HG03520 (cell line): Measurements from ENCODE around the gene ZNF28.
"Not testable (repeated sequence)": the region's sequence is repeated elsewhere in the genome, so short reads cannot be mapped to it uniquely, and the experiment has no call there.

Experiments
- ATAC-seq: cut with Tn5 transposase; IDR thresholded peaks from one replicate; pipeline ENCODE4 v1.9.1; 2021; ENCODE audit warnings: mild to moderate bottlenecking, moderate library complexity; ENCODE audit not compliant: unreplicated experiment

The ZNF28 gene

GRCh38 chr19:52782864-52783263 lies 38.6 kb downstream of the ZNF28 start:
- not testable (repeated sequence) for ATAC-seq

DNA sequence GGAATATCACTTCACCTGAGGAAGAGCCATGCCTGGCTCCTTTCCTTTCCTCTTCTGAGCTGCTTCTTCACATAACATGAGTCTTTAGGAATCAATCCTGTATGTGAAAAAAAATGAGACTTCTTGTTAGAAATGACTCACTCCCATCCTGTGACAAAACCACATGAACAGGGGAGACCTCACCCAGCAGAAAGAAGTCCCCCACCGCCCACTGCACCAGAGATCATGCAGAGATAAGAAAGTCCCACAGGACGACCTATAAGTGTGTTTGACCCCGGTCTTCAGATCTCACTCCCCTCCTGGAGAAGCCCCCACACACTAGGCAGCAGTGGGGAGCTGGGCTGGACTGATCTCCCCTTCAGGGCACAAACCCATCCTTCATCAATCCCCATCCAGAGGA lies 42.6 kb downstream of the ZNF28 start:
- no peak for ATAC-seq

DNA sequence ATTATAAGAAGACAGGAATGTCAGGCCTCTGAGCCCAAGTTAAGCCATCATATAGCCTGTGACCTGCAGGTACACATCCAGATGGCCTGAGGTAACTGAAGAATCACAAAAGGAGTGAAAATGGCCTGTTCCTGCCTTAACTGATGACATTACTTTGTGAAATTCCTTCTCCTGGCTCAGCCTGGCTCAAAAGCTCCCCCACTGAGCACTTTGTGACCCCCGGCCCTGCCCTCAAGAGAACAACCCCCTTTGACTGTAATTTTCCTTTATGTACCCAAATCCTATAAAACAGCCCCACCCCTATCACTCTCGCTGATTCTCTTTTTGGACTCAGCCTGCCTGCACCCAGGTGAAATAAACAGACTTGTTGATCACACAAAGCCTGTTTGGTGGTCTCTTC lies 65.0 kb downstream of the ZNF28 start:
- ATAC-seq = not testable (repeated sequence)

DNA sequence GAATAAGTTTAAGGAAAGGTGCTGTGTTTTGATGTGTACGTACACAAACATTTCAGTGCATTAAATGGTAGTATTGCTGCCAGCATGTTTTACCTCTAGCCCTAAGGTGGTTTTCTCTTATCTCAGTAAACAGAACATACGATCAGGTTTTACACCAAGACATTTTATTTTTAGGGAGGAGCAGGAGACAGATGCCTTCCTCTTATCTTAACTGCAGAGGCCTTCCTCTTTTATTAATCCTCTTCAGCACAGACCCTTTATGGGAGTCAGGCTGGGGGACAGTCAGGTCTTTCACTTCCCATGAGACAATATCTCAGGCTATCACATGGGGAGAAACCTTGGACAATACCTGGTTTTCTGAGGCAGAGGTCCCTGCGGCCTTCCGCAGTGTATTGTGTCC lies 71.7 kb downstream of the ZNF28 start:
- no peak for ATAC-seq

DNA sequence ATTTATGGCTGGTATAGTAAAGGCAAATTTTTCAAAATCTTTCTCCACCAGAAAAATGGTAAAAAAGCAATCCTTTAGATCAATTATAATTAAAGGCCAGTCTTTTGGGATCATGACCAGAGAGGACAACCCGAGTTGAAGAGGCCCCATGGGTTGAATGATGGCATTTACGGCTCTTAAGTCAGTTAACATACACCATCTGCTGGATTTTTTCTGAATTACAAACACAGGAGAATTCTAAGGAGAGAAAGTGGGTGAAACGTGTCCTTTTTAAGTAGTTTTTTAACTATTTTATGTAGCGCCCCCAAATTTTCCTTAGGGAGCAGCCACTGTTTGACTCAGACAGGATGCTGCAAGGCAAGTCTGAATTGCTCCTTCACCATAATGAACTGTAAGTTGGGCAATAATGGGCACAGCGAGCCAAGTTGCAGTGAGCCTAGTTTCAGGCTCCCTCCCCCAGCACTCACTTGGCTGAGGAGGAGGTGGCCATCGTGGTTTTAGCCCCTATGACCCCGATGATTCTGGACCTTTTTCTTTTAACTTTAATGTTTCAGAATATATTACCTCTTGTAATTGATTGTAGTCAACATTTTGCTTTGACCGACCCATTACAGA lies 73.0 kb downstream of the ZNF28 start:
- ATAC-seq = no peak
